WERI-Rb-1 (cell line): ENCODE results near the gene TEX22.

ENCODE experiments used
- DNase-seq: peaks from one replicate; pipeline ENCODE4 v3.0.0-alpha.2; 2020
- H3K27ac ChIP-seq: fragments of 250-450 bp; sonication (Bioruptor Pico); 2 replicates; pipeline ENCODE4 v1.5.1; 2020; ENCODE audit warnings: mild to moderate bottlenecking, moderate library complexity
- H3K27me3 ChIP-seq: fragments of 250-450 bp; sonication (Bioruptor Pico); 2 replicates; pipeline ENCODE4 v1.5.1; 2021; ENCODE audit warnings: mild to moderate bottlenecking, low read depth, moderate library complexity; ENCODE audit not compliant: insufficient read depth, severe bottlenecking
- H3K36me3 ChIP-seq: fragments of 250-450 bp; sonication (Bioruptor Pico); 2 replicates; pipeline ENCODE4 v1.5.1; 2020; ENCODE audit warnings: mild to moderate bottlenecking, moderate library complexity
- H3K4me3 ChIP-seq: 2 replicates; pipeline ENCODE4 v1.5.1; 2011; ENCODE audit warnings: low read depth, mild to moderate bottlenecking, control low read depth, low read length
- H3K9me3 ChIP-seq: fragments of 250-450 bp; sonication (Bioruptor Pico); 2 replicates; pipeline ENCODE4 v1.5.1; 2021; ENCODE audit warnings: mild to moderate bottlenecking, moderate library complexity; ENCODE audit not compliant: severe bottlenecking
- CTCF ChIP-seq: IDR thresholded peaks from 2 replicates; pipeline ENCODE4 v1.5.1; 2011; ENCODE audit warnings: low read depth, mild to moderate bottlenecking, control low read depth, inconsistent platforms, low read length

Gene TEX22

GRCh38 chr14:105365101-105365500 is 33.2 kb upstream of the TEX22 start:
- TF ChIP-seq CTCF: no peak

GRCh38 chr14:105365681-105366080 is 32.7 kb upstream of the TEX22 start:
- TF ChIP-seq CTCF: no peak
- Histone ChIP-seq H3K36me3 (no peaks in the 10 kb centered on the region; the same call in 1 of the 2 replicates), H3K4me3 (no peak overlapping the region), H3K9me3 (no peaks in the 10 kb centered on the region), H3K27me3 (no peaks in the 10 kb centered on the region), H3K27ac (no peak overlapping the region)
- DNase-seq: no peak

More at GRCh38 chr14:105365101-105365500, 33.2 kb upstream of the TEX22 start:
- Histone ChIP-seq H3K4me3 (no peak overlapping the region), H3K36me3 (no peaks in the 10 kb centered on the region; the same call in 1 of the 2 replicates), H3K27me3 (no peaks in the 10 kb centered on the region), H3K9me3 (no peaks in the 10 kb centered on the region), H3K27ac (no peak overlapping the region)
- DNase-seq: no peak

GRCh38 chr14:105366386-105367074 is 31.8 kb upstream of the TEX22 start:
- H3K27me3 ChIP-seq: no peaks in the 10 kb centered on the region
- DNase-seq: no peak
- no peaks in the 10 kb centered on the region for H3K9me3 ChIP-seq
- no peak for TF ChIP-seq CTCF
- no peaks in the 10 kb centered on the region; the same call in none of the 2 replicates for H3K36me3 ChIP-seq
- H3K4me3 ChIP-seq: no peak overlapping the region
- H3K27ac ChIP-seq: no peak overlapping the region

DNA sequence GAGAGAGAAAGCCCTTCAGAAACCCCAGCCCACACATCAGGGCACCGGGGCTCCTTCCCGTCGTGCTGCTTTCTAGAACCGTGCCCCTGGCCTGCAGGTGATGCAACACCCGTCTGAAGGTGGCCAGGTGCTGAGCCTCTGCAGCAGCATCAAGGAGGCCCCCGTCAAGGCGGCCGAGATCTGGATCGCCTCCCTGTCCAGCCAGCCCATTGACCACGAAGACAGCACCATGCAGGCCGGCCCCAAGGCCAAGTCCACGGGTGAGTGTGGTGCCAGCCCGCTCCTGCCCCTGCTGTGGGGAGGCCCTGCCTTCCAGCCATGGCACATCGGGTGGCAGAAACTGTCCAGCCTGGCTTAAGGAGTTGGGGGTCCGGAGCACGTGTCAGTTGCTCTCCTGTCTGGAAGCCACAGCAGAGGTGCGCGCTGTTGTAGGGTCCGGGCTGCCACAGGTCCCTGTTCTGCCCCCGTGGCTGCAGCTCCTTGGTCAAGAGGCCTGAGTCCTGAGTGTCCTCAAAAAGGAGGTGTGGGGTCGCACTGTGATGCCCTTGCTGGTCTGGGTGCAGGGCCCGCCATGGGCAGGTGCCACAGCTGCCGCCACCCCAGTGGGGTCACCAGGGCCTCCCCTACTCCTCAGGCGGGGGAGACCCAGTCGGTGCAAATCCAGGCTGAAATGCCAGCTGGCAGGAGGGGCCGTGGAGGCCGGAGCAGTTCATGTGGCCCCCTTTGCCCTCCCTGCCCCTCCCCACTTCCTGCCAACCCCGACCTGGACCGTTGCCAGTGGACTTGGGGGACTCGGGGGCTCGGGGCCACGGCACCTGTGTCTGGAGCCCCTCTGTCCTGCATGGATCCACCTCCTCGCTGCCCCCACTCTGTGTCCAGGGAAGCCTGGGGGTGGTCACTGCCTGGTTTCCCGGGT is 31.0 kb upstream of the TEX22 start:
- Histone ChIP-seq H3K27me3 (no peaks in the 10 kb centered on the region), H3K4me3 (no peak overlapping the region), H3K36me3 (peaks cover 2% of the 10 kb centered on the region), H3K27ac (no peak overlapping the region), H3K9me3 (no peaks in the 10 kb centered on the region)
- no peak for TF ChIP-seq CTCF
- DNase-seq: no peak

DNA sequence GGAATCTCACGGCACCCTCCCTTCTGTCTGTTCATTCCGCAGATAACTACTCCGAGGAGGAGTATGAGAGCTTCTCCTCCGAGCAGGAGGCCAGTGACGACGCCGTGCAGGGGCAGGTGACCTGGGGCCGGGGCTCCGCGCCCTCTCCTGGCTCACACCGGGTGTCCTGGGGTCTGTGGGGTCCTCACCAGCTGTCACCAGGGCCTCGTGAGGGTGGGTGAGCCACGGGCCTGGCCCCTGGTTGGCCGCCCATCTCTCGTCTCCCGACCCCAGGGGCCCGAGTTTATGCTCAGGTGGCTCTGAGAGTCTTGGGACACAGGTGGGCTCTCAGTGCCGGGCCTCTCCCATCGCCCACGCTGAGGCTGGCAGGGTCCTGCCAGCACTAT is 30.3 kb upstream of the TEX22 start:
- no peak overlapping the region for H3K4me3 ChIP-seq
- H3K9me3 ChIP-seq: peaks cover under 1% of the 10 kb centered on the region
- H3K27me3 ChIP-seq: no peaks in the 10 kb centered on the region
- TF ChIP-seq CTCF: no peak
- DNase-seq: no peak
- H3K36me3 ChIP-seq: peaks cover 2% of the 10 kb centered on the region
- H3K27ac ChIP-seq: no peak overlapping the region
